RPMI7951 (cell line): ENCODE measurements around the gene PLEKHG7. TPM values are rescaled to one million over a fixed set of nuclear protein-coding genes. Genes with fewer than 3 reads are reported as not detected.

Source experiments
- DNase-seq: peaks from one replicate; pipeline ENCODE4 v3.0.0-alpha.2; 2012; ENCODE audit warnings: low read depth
- total RNA-seq: library from RNA; depleted of rRNA; stranded (reverse); fragments of >200 nt; shearing (Covaris generic); gene quantifications from 2 replicates; pipeline ENCODE4 v1.2.3, GENCODE V29; 2014; rRNA removed

PLEKHG7 gene
- total RNA-seq, 1 experiment from 2014 or later = not detected

DNA sequence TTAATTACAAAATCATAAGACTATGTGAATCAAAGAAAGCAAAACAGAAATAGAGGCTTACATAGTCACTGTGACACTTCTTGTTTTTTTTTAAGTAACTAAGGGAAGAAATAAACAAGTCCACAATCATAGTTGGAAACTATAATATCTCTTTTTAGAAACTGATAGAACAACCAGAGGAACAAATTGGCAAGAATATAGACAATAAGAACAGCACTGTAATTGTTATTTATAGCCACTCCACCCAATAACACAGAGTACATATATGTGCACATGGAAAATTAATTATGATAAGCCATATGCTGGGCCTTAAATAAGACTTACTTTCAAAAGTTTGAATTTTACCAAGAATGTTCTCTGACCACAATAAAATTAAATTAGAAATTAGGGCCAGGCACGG, 101.1 kb downstream of the PLEKHG7 start:
- no peak for DNase-seq

DNA sequence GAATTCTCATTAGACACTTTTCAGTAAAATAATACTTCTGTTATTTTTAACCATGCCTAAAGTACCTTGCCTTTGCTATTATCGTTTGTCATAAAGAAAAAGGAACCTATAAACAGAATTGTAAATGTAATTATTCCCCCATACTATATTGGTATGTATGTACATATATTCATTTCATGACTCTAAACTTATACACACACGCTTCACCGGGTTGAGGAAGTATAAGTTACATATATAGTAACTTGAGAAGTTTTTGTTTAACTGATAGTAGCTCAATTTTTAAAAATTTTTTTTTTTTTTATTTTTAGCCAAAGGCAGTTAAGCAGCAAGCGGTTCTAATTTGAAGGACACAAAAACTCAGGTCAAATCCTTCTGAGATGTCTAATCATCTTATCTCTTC, 107.6 kb downstream of the PLEKHG7 start:
- no peak for DNase-seq

DNA sequence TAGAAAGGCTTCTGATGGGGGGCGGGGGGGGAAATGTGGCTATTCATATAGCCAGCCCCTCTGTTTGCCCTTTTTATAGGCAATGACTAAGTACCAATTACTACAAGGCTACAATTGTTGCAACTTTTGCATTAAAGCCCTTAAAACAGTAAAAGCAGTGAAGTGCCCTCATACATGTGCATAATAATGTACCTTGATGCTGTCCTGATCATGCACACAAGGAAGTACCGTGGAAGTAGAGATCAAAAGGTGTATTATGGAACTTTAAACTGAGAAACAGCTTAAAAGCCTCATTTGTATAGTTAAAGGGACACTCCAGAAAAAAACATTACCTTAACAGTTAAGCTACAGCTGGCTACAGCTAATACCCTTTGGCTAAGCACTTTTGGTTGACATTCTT, 111.8 kb downstream of the PLEKHG7 start:
- peak; percentile 1 for DNase-seq

GRCh38 chr12:92821142-92821541, 118.4 kb downstream of the PLEKHG7 start:
- DNase-seq = no peak

Other genes with a start within 250 kb of the PLEKHG7 start
- gene EEA1, start 226.3 kb downstream of the PLEKHG7 start, total RNA-seq = 9.0 and 13.5 TPM in 2 replicates